Stimulated activated CD4-positive, alpha-beta T cell treated with anti-CD3 and anti-CD28 coated beads, Interleukin-1b, Interleukin-23, amount 100 ng/mL, for 24 hours (primary cell): ENCODE measurements around the gene KDM3A.
A peak's percentile ranks its signal among the peaks of the same experiment; 100 is the strongest.
"Not testable (repeated sequence)": the region's sequence is repeated elsewhere in the genome, so short reads cannot be mapped to it uniquely, and the experiment has no call there.

Experiments
- DNase-seq, 4 experiments: peaks; one replicate each; pipeline ENCODE4 v3.0.0-alpha.2; 2020; ENCODE audit warnings: low read depth in 4 of 4, low spot score in 1 of 4

The KDM3A gene

DNA sequence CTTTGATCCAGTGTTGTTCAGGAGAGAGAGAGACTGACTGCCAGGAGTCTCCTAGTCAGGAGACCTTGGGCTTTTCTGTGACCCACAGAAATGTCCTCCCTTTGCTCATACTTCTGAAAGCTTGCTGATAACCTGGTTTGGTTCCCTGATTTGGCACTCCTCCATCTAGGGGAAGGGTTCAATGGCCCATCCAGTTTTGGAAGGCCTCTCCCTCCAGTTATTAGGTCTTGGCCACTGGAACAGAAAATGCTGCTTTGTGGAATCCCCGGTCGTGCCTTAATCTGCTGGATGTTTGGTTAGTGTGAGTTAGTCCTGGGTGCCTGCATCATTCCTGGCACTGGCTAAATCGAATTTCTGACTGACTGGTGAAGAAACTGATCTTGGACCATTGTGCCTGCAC lies 35.7 kb downstream of the KDM3A start:
- no peak for DNase-seq

DNA sequence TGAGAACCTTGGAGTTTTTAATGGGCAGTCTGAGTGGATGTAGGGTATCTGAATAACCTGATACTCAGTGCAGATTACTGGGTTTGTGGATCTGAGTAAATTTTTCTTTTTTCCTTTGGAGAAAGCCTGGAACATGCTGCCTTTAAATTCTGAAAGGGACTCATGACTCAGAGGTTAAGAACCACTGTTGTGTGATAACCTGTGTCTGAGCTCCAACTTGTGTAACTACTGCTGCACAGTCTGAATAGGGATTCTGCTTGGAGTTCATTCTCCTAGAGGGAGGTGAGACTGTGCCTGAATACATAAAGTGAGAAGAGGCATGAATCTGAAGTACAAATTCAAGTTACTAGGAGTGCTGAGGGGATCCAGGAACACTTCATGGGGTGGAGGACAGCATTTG lies 36.2 kb downstream of the KDM3A start:
- no peak for DNase-seq

DNA sequence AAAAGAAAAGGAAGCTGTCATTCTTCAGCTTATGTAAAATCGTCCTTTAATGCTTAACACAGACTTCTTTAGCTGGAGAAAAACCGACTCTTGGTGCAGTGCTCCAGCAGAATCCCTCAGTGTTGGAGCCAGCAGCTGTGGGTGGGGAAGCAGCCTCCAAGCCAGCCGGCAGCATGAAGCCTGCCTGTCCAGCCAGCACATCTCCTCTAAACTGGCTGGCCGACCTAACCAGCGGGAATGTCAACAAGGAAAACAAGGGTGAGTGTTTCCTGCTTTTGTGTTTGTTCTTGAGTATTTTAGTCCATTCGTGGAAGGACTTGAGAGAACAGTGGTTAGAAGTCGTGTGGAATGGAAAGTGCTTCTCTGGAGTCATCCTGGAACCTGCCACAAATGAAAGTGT lies 38.9 kb downstream of the KDM3A start:
- no peak for DNase-seq

DNA sequence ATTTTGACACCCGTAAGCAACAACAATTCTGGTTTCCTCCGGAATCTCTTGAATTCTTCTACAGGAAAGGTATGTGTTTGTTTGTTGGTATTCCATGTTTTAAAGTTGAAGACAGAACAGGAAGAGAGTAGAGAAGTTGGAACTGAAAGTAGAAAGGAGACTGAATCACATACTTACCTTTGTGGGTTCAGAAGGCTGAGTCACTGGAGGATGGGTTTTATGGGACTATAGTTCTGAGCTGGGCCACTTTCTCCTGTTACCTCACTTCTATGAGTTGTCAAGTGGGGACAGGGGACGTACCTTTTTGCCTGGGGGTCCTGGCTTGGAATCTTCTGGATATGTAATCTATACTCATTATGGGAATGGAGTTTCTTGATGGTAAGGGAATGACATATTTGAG lies 40.9 kb downstream of the KDM3A start:
- peak in 1 of 4 experiments; percentile 4 for DNase-seq

DNA sequence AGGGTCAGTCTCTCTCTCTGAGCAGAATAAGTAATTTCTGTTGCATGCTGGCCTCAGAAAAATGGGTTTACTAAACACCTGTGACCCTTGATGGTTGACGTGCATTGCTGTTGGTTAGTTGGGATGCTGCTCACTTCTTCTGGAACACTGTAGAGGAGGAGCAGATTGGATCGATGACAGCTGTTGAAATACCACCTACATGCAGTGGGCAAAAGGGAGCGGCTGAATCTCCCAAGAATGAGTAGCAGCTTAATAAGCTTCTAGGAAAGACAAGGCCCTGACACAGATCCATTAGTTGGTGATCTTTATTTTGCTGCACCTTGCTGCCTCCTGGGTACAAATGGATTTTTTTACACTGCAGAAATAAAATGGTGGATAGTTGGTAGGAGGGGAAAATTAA lies 43.2 kb downstream of the KDM3A start:
- DNase-seq, result no peak

DNA sequence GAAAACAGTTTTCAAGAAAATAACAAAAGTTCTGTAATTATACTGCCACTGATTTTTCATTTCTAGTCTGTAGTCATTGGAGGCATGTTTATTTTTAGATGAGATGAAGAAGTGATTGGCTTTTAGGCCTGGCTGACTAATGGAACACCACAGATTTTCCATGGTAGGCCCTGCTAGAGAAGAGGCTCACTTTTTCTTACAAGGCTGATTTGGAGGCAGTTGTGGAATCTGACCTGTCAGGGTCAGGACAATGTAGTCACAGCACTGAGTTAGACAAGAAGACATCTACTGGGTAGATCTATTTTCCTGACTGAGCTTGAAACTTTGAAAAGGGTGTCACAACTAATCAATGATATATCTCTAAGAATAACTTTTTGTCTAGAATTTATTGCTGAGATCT lies 43.9 kb downstream of the KDM3A start:
- no peak for DNase-seq

DNA sequence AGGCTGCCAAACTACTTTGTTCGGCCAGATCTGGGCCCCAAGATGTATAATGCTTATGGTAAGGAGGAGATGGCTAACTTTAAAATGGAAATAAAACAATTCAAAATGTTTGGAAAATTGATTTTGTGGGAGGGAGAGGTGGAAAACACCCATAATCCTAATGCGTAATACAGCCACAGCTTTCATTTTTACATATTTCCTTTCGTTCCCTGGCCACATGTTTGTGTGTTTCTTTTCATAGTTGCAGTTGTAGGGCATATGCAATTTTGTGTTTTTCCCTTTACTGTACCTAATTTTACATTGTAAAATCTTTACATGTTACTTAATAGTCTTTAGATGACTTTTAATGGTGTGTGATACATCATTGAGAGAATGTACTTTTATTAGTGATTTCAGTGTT lies 44.6 kb downstream of the KDM3A start:
- DNase-seq, result no peak

DNA sequence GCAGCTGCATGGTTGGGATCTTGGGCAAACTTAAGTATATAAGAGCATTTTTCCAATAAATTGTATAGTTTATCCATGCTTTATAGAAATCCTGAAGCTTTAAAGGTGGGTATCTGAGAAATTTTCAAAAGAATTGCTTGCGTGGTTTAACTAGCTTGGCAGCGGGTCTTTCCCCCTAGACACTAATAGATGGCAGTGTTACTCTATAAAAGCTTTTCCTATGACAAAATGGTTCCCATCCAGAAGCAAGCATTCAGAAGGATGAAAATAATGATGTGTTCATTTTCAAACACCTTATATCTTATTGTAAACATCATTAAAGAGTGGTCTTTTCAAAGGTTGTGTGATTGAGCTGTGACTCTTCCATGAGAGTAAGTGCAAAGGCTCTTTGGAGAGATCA lies 45.9 kb downstream of the KDM3A start:
- no peak for DNase-seq

DNA sequence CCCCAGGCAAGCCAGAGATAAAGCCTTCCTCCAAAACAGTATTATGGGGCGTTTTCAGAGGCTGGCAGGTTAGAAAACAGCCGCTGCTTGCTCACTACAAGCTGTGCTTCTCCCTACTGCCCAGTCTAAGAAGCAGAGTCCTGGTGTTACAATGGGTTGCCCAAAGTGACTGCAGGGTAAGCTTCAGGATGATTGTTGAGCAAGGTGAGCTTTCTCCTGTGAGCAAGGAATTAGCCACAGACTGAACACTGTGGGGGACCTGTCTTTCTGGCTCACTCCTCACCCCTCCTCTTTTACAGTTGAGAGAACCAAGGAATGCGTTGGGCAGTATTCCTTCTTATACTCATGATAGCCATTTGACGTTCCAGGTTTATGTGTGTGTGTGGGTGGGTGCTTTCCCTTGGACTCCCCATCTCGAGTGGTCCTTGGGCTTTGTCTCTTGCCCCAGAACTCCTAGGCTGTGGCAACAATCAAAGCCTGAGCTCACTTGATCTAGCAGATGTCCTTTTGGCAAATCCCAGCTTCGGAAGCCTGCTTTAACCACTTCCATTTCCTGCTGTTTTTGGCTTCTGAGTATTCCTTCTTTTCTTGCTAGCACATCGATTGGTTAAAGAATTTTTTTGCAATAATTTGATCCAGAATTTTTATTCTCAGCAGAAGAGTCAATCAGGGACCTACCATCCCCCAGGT lies 47.5 kb downstream of the KDM3A start:
- no peak for DNase-seq

DNA sequence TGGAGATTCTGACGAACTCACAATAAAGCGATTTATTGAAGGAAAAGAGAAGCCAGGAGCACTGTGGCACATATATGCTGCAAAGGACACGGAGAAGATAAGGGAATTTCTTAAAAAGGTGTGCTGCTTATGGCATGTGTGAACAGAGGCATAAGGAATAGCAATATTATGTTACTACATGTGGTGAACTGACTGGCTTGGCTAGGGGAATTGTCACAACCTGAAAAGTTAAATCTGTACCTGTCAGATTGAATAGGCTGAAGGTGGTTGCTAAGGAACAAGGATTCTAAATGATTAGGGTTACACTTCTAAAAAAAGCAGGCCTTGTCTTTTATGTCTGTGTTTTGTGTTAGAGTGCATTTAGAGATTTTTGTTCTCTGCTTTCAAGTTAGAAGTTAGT lies 48.4 kb downstream of the KDM3A start:
- DNase-seq, result no peak

DNA sequence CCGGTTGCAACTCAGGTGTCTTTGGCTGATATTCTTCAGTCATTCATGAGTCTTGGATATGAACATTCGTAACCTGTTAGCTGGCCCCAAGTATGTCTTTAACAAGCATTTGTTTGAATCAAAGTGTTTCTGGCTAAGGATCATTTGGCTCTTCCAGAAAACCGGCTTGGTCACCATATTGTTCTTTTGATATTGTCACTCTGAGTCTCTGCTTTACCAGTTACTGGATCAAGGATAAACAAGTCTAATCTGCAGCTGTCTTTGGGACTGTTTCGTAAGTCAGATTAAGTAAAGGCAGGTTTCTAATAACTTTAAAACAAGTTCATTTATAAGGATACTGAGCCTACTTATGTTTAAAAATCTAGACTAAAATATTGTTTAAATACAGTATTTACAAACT lies 49.1 kb downstream of the KDM3A start:
- no peak for DNase-seq

DNA sequence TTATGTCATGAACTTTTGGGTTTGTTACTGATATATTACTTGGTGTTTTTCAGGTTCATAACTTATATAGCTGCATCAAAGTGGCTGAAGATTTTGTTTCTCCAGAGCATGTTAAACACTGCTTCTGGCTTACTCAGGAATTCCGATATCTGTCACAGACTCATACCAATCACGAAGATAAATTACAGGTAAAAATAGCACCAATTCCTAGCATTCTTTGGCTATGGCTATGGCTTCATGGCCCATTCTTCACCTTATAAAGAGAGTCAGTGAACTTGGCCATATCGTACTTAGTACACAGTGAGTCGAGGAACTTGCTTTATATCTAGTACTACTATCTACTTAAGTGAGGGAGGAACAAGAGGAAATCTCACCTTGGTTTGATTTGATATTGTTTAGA lies 49.9 kb downstream of the KDM3A start:
- DNase-seq, result no peak

DNA sequence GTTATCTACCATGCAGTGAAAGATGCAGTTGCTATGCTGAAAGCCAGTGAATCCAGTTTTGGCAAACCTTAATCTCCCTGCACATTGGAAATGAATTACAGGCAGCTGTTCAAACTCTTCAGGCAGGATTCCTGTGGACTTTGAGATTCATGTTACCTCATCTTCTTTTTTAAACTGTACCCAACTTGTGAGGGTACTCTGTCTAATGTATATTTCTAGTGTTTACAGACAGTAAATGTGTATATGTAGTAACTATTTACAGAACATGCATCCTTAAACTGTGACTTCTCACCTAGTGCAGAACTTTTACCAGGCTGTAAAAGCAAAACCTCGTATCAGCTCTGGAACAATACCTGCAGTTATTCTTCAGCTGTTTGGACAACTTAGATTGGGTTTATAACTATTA lies 50.9 kb downstream of the KDM3A start:
- no peak for DNase-seq

DNA sequence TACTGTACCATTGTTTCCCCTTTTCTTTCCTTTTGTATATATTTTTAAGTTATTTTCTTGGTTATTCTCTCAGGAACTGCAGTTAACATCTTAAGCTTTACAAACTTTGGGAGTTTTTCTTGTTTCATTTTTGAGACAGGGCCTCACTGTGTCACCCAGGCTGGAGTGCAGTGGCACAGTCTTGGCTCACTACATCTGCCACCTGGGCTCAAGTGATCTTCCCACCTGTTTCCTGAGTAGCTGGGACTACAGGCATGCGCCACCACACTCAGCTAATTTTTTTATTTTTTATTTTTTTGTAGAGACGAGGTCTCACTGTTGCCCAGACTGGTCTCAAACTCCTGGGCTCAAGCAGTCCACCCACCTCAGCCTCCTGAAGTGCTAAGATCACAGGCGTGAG lies 55.2 kb downstream of the KDM3A start:
- not testable (repeated sequence) for DNase-seq

DNA sequence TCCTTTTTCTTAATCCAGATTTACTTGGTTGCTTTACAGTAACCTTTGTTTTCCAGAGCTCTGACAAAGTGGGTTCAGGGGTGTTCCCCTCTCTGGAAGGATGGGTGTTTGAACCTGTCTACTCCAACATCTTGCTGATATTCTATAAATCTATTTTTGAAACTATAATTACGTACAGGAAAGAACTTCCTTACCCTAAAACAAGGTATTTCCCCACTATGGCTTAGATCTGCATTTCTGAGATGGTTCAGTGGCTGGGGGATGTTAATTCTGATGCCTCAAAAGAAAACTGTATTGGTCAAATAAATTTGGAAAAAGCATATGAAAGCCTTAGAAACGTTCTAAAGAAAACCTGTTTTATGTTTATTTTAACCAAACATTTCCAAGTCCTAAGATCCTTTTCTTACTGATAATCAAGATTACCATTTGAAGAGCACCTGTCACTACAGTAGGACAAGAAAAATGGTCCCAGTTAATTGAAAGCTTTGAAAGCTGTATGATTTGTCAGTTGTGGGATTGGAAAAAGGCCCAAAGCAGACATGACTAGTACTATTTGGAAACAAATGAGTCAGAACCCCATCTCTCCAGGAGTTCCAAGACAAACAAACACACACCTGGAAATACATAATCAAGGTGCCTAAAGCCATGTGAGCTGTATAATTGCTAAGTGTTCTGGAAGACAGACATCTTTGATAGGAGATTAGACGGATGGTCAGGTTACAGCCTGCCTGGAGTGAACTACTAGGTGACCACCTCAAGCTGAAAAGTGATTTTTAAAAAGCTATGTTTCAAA lies 57.5 kb downstream of the KDM3A start:
- DNase-seq, result no peak

DNA sequence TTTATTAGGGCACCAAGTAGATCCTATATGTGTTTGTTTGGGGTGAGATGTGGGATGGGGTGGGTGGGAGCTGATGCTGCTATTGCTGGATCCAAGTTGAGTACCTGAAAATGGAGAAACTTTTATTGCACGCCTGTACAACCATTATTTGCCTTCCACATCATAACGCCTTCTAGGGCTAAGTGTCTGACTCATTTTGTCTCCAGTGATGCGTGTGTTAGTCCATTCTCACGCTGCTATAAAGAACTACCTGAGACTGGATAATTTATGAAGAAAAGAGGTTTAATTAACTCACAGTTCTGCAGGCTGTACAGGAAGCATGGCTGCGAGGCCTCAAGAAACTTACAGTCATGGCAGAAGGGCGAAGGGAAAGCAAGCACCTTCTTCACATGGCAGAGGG lies 58.2 kb downstream of the KDM3A start:
- DNase-seq, result no peak

DNA sequence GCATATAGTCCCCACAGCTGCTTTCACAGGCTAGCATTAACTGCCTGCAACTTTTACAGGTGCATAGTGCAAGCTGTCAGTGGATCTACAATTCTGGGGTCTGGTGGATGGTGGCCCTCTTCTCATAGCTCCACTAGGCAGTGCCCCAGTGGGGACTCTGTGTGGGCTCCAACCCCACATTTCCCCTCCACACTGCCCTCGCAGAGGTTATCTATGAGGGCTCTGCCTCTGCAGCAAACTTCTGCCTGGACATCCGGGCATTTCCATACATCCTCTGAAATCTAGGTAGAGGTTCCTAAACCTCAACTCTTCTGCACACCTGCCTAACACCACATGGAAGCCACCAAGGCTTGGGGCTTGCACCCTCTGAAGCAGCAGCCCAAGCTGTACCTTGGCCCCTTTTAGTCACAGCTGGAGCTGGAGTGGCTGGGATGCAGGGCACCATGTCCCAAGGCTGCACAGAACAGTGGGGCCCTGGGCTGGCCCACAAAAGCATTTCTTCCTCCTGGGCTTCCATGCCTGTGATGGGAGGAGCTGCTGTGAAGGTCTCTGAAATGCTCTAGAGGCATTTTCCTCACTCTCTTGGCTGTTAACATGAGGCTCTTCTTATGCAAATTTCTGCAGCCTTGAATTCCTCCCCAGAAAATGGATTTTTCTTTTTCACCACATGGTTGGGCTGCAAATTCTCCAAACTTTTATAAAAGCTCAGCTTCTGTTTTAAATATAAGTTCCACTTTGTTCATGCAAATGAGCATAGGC lies 59.3 kb downstream of the KDM3A start:
- DNase-seq, result no peak

DNA sequence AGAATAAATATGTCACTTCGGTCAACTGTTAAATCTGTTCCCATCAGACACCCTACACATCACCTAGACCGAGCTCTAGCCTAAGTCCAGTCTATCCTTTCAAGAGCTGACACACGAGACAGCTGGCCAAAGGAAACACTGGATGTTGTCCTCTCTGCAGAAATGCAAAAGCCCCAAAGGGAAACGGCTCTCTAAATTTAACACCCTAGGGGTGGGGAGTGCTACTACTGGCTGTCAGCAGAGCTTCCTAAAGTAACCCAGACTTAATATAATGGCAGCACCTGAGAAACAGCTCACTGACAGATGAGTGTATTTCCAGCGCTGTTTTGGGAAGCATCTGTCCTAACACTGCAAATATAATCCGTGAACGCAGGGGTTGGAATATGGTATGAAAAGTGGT lies 66.4 kb downstream of the KDM3A start:
- DNase-seq, result no peak

DNA sequence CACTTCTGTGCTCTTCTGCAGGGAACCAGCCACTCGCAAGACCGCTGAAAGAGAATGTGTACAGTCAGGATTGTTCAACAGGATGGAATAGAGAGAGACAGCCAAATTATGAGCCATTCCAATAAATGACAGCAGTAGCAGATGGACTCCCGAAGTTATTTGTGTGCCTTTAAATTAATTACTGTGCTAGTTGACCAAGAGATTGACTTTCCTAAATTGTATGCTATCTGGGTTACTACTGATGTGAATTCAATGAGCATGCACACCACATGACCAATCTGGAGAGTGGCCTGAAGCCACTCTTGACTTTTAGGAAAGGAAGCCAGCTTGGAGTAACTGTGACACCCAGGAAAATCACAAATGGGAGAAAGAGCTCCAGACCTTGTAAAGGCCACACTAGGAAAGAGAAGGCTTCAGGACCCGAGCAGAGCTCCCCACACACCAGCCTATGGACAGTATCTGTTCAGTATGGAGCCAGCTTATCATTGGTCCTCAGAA lies 69.3 kb downstream of the KDM3A start:
- no peak for DNase-seq

DNA sequence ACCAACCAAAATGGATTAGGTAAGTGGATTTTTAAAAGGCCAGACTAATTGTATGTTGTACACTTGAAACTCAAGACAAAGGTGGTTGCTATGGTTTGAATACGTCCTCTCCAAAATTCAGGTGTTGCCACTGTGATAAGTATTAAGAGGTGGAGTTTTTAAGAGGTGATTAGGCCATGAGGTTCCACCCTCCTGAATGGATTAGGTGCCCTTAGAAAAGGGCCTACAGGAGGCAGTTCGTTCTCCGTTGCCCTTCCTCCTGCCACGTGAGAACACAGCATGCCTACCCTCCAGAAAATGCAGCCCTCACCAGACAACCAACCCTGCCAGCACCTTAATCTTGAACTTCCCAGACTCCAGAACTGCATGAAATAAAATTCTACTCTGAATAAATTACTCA lies 70.9 kb downstream of the KDM3A start:
- DNase-seq, result no peak

DNA sequence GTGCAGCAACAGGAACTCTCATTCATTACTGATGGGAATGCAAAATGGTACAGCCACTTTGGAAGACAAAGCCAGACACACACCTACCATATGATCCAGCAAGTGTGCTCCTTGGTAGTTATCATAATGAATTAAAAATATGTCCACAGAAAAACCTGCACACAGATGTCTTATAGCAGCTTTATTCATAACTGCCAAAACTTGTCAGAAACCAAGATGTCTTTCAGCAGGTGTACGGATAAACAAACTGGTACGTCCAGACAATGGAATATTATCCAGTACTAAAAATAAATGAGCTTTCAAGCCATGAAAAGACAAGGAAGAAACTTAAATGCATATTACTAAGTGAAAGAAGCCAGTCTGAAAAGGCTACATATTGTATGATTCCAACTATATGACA lies 71.7 kb downstream of the KDM3A start:
- no peak for DNase-seq
